K562 (cell line): ENCODE measurements around the gene STXBP6. TPM values are rescaled to one million over a fixed set of nuclear protein-coding genes. Genes with fewer than 3 reads are reported as not detected.

Source experiments
- ADNP ChIP-seq: fragments of 200-800 bp; sonication (Bioruptor generic); IDR thresholded peaks from 2 replicates; pipeline ENCODE4 v1.6.1; 2016; ENCODE audit warnings: missing genetic modification characterization, missing compliant biosample characterization
- CBX1 ChIP-seq: sonication (generic); IDR thresholded peaks from 2 replicates; pipeline ENCODE4 v1.6.1; 2016; ENCODE audit warnings: antibody characterized with exemption, low read depth, mild to moderate bottlenecking
- ETS1 ChIP-seq: conservative IDR thresholded peaks from 2 replicates; pipeline ENCODE4 v1.6.1; 2011; ENCODE audit warnings: low read depth, mild to moderate bottlenecking, low read length; ENCODE audit not compliant: control insufficient read depth
- FOXK2 ChIP-seq, 2 experiments: fragments of 450-650 bp; IDR thresholded peaks in 1 of 2; conservative IDR thresholded peaks in 1 of 2; 2 replicates each; pipeline ENCODE4 v1.6.1; 2016; ENCODE audit warnings: low read depth in 2 of 2, mild to moderate bottlenecking in 1 of 2
- KDM5B ChIP-seq: fragments of 200-600 bp; sonication (generic); IDR thresholded peaks from 2 replicates; pipeline ENCODE4 v1.6.1; 2012; ENCODE audit warnings: low read depth, mild to moderate bottlenecking, moderate library complexity, low read length, control low read depth, inconsistent platforms; ENCODE audit not compliant: insufficient replicate concordance
- NBN ChIP-seq: fragments of 450-650 bp; IDR thresholded peaks from 2 replicates; pipeline ENCODE4 v1.6.1; 2016; ENCODE audit warnings: low read depth, mild to moderate bottlenecking
- PPARD ChIP-seq: fragments of 250-450 bp; sonication (Bioruptor Pico); IDR thresholded peaks from 2 replicates; pipeline ENCODE4 v1.8.0; 2022; ENCODE audit warnings: inconsistent platforms, mild to moderate bottlenecking, moderate library complexity
- SMAD1 ChIP-seq: fragments of 150-350 bp; IDR thresholded peaks from 2 replicates; pipeline ENCODE4 v1.6.1; 2014; ENCODE audit warnings: low read length, low read depth; ENCODE audit not compliant: partially characterized antibody
- polyA plus RNA-seq, 8 experiments: library from polyadenylated mRNA; depleted of rRNA in 4 of 8; stranded (reverse) in 5 of 8; unstranded in 3 of 8; fragments of >200 nt; fragmentation: Nextera tagmentation in 2 of 8; fragmentation: Illumina TruSeq in 1 of 8; extraction: Ambion mirVana in 2 of 8; extraction: Trizol in 1 of 8; gene quantifications; 2 replicates each; pipeline versions ENCODE4 v1.2.1 to v1.2.3, GENCODE V29; 2011 to 2014; ENCODE audit warnings: inconsistent platforms in 1 of 8, missing spikeins in 1 of 8
- total RNA-seq, 7 experiments: library from RNA; depleted of rRNA in 6 of 7; stranded (reverse); fragments of >200 nt in 6 of 7; fragmentation: Illumina TruSeq in 2 of 7; extraction: Trizol in 2 of 7; gene quantifications; 2 replicates each; pipeline versions ENCODE4 v1.2.1 to v1.2.3, GENCODE V29; 2011 to 2021; ENCODE audit warnings: low replicate concordance in 1 of 7
- TF ChIP-seq, protein P1 (sequence below): fragments of 450-650 bp; conservative IDR thresholded peaks from 2 replicates; pipeline ENCODE4 v1.6.1; 2016; ENCODE audit warnings: missing genetic modification characterization, low read depth, mild to moderate bottlenecking, control low read depth, missing compliant biosample characterization
- TF ChIP-seq, protein P2 (sequence below), 3 experiments: fragments of 200-800 bp in 1 of 3; sonication (Bioruptor generic) in 1 of 3; sonication (generic) in 1 of 3; formaldehyde crosslinking in 1 of 3; IDR thresholded peaks; 2 replicates each; pipeline versions ENCODE4 v1.6.1 to v1.8.0; 2016 to 2022; ENCODE audit warnings: mild to moderate bottlenecking in 2 of 3, missing compliant biosample characterization in 2 of 3, missing genetic modification characterization in 2 of 3, missing genetic modification reagents in 1 of 3
- TF ChIP-seq, protein P3 (sequence below), 2 experiments: fragments of 450-650 bp; formaldehyde crosslinking in 1 of 2; IDR thresholded peaks; 2 replicates each; pipeline versions ENCODE4 v1.4.0 to v1.6.1; 2014 to 2020; ENCODE audit warnings: mild to moderate bottlenecking in 2 of 2, borderline replicate concordance in 1 of 2, low read depth in 1 of 2

STXBP6 gene
- total and polyA plus RNA-seq, 9 of the 15 experiments (the other 6 are each of a cell fraction or from before 2014, with no cell fraction given) = 0.27 to 0.89 (median 0.59) TPM

GRCh38 chr14:24976602-24977001 is 73.3 kb downstream of the STXBP6 start (continued):
- TF ChIP-seq, protein P1, sequence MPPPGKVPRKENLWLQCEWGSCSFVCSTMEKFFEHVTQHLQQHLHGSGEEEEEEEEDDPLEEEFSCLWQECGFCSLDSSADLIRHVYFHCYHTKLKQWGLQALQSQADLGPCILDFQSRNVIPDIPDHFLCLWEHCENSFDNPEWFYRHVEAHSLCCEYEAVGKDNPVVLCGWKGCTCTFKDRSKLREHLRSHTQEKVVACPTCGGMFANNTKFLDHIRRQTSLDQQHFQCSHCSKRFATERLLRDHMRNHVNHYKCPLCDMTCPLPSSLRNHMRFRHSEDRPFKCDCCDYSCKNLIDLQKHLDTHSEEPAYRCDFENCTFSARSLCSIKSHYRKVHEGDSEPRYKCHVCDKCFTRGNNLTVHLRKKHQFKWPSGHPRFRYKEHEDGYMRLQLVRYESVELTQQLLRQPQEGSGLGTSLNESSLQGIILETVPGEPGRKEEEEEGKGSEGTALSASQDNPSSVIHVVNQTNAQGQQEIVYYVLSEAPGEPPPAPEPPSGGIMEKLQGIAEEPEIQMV (tag) = no peak
- TF ChIP-seq PPARD (CRISPR knock-in tag) (no peak), ETS1 (no peak), FOXK2 (conservative IDR thresholded peaks at IDR 0.05 in 1 of 2, IDR thresholded peaks at IDR 0.05 in 1 of 2; ENCODE audit: low read depth in 2 of 2) (no peak), ADNP (no peak), KDM5B (no peak), NBN (no peak), CBX1 (no peak), SMAD1 (no peak)
- TF ChIP-seq, protein P2, sequence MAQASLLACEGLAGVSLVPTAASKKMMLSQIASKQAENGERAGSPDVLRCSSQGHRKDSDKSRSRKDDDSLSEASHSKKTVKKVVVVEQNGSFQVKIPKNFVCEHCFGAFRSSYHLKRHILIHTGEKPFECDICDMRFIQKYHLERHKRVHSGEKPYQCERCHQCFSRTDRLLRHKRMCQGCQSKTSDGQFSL (CRISPR knock-in tag; IDR thresholded peaks at IDR 0.05) = no peak
- TF ChIP-seq, protein P2 (tag; IDR thresholded peaks at IDR 0.05) = no peak
- TF ChIP-seq, protein P3, sequence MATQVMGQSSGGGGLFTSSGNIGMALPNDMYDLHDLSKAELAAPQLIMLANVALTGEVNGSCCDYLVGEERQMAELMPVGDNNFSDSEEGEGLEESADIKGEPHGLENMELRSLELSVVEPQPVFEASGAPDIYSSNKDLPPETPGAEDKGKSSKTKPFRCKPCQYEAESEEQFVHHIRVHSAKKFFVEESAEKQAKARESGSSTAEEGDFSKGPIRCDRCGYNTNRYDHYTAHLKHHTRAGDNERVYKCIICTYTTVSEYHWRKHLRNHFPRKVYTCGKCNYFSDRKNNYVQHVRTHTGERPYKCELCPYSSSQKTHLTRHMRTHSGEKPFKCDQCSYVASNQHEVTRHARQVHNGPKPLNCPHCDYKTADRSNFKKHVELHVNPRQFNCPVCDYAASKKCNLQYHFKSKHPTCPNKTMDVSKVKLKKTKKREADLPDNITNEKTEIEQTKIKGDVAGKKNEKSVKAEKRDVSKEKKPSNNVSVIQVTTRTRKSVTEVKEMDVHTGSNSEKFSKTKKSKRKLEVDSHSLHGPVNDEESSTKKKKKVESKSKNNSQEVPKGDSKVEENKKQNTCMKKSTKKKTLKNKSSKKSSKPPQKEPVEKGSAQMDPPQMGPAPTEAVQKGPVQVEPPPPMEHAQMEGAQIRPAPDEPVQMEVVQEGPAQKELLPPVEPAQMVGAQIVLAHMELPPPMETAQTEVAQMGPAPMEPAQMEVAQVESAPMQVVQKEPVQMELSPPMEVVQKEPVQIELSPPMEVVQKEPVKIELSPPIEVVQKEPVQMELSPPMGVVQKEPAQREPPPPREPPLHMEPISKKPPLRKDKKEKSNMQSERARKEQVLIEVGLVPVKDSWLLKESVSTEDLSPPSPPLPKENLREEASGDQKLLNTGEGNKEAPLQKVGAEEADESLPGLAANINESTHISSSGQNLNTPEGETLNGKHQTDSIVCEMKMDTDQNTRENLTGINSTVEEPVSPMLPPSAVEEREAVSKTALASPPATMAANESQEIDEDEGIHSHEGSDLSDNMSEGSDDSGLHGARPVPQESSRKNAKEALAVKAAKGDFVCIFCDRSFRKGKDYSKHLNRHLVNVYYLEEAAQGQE (IDR thresholded peaks at IDR 0.05; ENCODE audit: borderline replicate concordance) = no peak
- TF ChIP-seq, protein P3 (CRISPR knock-in tag; IDR thresholded peaks at IDR 0.05; ENCODE audit: low read depth) = no peak
